ENCODE results near the gene SLC12A9.
"Not testable (repeated sequence)": the region's sequence is repeated elsewhere in the genome, so short reads cannot be mapped to it uniquely, and the experiment has no call there.

Gene SLC12A9

DNA sequence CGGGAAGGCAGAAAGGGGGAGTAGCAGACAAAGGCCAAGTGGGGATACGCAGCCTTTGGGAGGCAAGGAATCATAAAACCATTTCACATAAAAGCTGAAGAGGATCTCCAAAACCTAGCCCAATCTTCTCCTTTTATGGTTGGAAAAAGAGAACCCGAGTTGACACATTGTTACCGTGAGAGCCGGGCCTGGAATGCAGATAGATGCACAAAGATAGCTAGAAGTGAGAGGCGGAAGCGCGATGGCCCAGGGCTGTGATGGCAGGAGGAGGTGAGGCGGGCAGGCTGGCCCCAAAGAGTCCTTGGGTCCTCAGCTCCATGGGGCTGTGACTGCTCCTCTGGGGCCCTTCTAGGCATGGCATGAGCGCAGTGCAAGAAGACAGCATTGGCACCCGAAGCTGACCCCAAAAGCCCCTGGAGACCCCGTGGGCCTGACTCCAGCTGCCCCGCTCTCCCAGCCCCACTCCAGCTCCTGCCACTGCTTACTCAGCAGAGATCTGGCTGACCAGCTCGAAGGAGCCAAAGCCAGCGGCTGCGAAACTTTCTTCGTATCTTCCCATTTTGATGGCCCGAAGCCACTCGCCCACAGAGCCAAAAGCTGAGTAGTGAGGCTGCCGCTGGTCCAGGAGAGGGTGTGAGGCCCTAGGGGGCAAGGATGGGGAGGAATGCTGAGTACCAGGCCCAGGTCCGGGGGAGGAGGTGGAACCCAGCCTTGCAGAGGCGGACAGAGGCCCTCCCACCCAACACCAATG is 47.7 kb upstream of the SLC12A9 start:
- no peak overlapping the region for H3K4me2 ChIP-seq (ENCODE audit: low read length)
- no peaks in the 10 kb centered on the region for H3F3A ChIP-seq (ENCODE audit: insufficient read depth, low read length)
- no peaks in the 10 kb centered on the region for H3K9me2 ChIP-seq (ENCODE audit: low read depth, low read length)
- H3K9ac ChIP-seq (ENCODE audit: low read length), result no peak overlapping the region
- TF ChIP-seq, protein P1, sequence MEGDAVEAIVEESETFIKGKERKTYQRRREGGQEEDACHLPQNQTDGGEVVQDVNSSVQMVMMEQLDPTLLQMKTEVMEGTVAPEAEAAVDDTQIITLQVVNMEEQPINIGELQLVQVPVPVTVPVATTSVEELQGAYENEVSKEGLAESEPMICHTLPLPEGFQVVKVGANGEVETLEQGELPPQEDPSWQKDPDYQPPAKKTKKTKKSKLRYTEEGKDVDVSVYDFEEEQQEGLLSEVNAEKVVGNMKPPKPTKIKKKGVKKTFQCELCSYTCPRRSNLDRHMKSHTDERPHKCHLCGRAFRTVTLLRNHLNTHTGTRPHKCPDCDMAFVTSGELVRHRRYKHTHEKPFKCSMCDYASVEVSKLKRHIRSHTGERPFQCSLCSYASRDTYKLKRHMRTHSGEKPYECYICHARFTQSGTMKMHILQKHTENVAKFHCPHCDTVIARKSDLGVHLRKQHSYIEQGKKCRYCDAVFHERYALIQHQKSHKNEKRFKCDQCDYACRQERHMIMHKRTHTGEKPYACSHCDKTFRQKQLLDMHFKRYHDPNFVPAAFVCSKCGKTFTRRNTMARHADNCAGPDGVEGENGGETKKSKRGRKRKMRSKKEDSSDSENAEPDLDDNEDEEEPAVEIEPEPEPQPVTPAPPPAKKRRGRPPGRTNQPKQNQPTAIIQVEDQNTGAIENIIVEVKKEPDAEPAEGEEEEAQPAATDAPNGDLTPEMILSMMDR (IDR thresholded peaks at IDR 0.05; ENCODE audit: low read length), result no peak
- TF ChIP-seq EZH2 (IDR thresholded peaks at IDR 0.05; ENCODE audit: borderline replicate concordance, low read length), result no peak
- no peaks in the 10 kb centered on the region for H3K4me1 ChIP-seq (ENCODE audit: insufficient read depth, low read length, severe bottlenecking)
- no peak overlapping the region for H3K27ac ChIP-seq (ENCODE audit: low read depth, low read length, poor library complexity, severe bottlenecking)
- no peak overlapping the region for H2AFZ ChIP-seq (ENCODE audit: low read length)
- H3K4me3 ChIP-seq (ENCODE audit: low read depth, low read length, poor library complexity, severe bottlenecking), result no peak overlapping the region
- H3K36me3 ChIP-seq (ENCODE audit: insufficient read depth, low read length), result no peaks in the 10 kb centered on the region
- H4K20me1 ChIP-seq (ENCODE audit: insufficient read depth, low read length), result no peaks in the 10 kb centered on the region
- no peaks in the 10 kb centered on the region for H3K9me3 ChIP-seq (ENCODE audit: low read length)
- no peaks in the 10 kb centered on the region for H3K79me2 ChIP-seq (ENCODE audit: insufficient read depth, low read length)
- H3K27me3 ChIP-seq (ENCODE audit: insufficient read depth, low read length), result no peaks in the 10 kb centered on the region; the same call in 1 of the 2 replicates

DNA sequence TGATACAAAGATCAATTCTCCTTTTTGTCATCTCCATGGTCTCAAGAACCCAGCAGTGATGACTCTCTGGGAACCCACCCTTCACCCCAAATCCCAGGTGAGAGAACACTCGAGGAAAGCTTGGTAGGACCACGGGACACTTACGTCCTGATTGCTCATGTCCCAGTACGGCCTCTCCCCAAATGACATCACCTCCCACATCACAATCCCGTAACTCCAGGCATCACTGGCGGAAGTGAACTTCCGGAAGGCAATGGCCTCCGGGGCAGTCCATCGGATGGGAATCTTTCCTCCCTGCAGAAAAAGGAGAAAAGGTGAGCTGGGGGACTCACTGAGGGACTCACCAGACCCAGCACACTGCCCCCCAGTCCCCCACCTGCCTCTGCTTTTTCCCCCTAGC is 46.2 kb upstream of the SLC12A9 start:
- Histone ChIP-seq H3F3A (ENCODE audit: insufficient read depth, low read length) (no peaks in the 10 kb centered on the region), H3K9me3 (ENCODE audit: low read length) (no peaks in the 10 kb centered on the region), H3K4me2 (ENCODE audit: low read length) (no peak overlapping the region), H3K4me1 (ENCODE audit: insufficient read depth, low read length, severe bottlenecking) (no peaks in the 10 kb centered on the region), H2AFZ (ENCODE audit: low read length) (no peak overlapping the region), H3K27me3 (ENCODE audit: insufficient read depth, low read length) (no peaks in the 10 kb centered on the region), H3K4me3 (ENCODE audit: low read depth, low read length, poor library complexity, severe bottlenecking) (no peak overlapping the region), H3K36me3 (ENCODE audit: insufficient read depth, low read length) (no peaks in the 10 kb centered on the region), H3K9ac (ENCODE audit: low read length) (no peak overlapping the region), H3K79me2 (ENCODE audit: insufficient read depth, low read length) (no peaks in the 10 kb centered on the region), H4K20me1 (ENCODE audit: insufficient read depth, low read length) (no peaks in the 10 kb centered on the region), H3K9me2 (ENCODE audit: low read depth, low read length) (no peaks in the 10 kb centered on the region), H3K27ac (ENCODE audit: low read depth, low read length, poor library complexity, severe bottlenecking) (no peak overlapping the region)
- TF ChIP-seq EZH2 (IDR thresholded peaks at IDR 0.05; ENCODE audit: borderline replicate concordance, low read length), result no peak
- TF ChIP-seq, protein P1 (IDR thresholded peaks at IDR 0.05; ENCODE audit: low read length), result no peak

DNA sequence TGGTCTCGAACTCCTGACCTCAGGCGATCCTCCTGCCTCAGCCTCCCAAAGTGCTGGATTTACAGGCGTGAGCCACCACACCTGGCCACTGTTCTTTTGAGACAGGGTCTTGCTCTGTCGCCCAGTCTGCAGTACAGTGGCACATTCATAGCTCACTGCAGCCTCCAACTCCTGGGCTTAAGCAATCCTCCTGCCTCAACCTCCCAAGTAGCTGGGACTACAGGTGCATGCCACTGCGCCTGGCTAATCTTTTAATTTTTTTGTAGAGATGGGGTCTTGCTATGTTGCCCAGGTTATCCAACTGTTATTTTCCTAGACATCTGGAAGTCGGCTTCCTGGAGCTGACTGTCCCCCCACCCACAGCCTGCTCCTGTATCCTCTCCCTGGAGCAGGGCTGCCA is 45.6 kb upstream of the SLC12A9 start:
- H3K4me1 ChIP-seq (ENCODE audit: insufficient read depth, low read length, severe bottlenecking); H3K27me3 ChIP-seq (ENCODE audit: insufficient read depth, low read length); H3F3A ChIP-seq (ENCODE audit: insufficient read depth, low read length); H3K9ac ChIP-seq (ENCODE audit: low read length); H2AFZ ChIP-seq (ENCODE audit: low read length); H3K4me2 ChIP-seq (ENCODE audit: low read length); H3K79me2 ChIP-seq (ENCODE audit: insufficient read depth, low read length); H3K9me2 ChIP-seq (ENCODE audit: low read depth, low read length); H3K36me3 ChIP-seq (ENCODE audit: insufficient read depth, low read length); H4K20me1 ChIP-seq (ENCODE audit: insufficient read depth, low read length); H3K9me3 ChIP-seq (ENCODE audit: low read length); H3K4me3 ChIP-seq (ENCODE audit: low read depth, low read length, poor library complexity, severe bottlenecking); H3K27ac ChIP-seq (ENCODE audit: low read depth, low read length, poor library complexity, severe bottlenecking): not testable (repeated sequence)

DNA sequence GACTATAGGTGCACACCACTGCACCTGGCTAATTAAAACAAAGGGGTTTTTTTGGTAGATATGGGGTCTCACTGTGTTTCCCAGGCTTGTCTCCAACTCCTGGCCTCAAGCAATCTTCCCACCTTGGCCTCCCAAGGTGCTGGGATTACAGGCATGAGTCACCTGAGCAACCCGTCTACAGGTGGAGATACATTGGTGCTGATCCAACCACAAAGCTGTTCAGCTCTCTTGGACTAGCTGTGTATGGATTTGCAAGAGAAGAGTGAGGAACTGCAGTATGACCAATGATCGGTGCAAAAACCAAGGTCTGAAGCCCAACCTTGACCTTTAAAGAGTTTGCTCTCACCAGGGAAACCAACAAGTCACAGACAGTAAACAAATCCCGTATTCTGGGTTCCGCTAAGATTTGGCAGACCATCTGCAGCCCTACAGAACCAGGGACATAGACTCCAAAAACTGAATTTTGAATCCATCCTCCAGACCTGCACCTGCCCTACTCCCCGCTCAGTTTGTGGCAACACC is 44.1 kb upstream of the SLC12A9 start:
- H3K9me2 ChIP-seq (ENCODE audit: low read depth, low read length), result no peaks in the 10 kb centered on the region
- H2AFZ ChIP-seq (ENCODE audit: low read length), result no peak overlapping the region
- H3K9ac ChIP-seq (ENCODE audit: low read length), result no peak overlapping the region
- no peaks in the 10 kb centered on the region for H3K79me2 ChIP-seq (ENCODE audit: insufficient read depth, low read length)
- TF ChIP-seq, protein P1 (IDR thresholded peaks at IDR 0.05; ENCODE audit: low read length), result no peak
- TF ChIP-seq EZH2 (IDR thresholded peaks at IDR 0.05; ENCODE audit: borderline replicate concordance, low read length), result no peak
- H3K4me1 ChIP-seq (ENCODE audit: insufficient read depth, low read length, severe bottlenecking), result no peaks in the 10 kb centered on the region
- no peak overlapping the region for H3K4me2 ChIP-seq (ENCODE audit: low read length)
- H3F3A ChIP-seq (ENCODE audit: insufficient read depth, low read length), result no peaks in the 10 kb centered on the region
- H4K20me1 ChIP-seq (ENCODE audit: insufficient read depth, low read length), result no peaks in the 10 kb centered on the region
- H3K27ac ChIP-seq (ENCODE audit: low read depth, low read length, poor library complexity, severe bottlenecking), result no peak overlapping the region
- H3K4me3 ChIP-seq (ENCODE audit: low read depth, low read length, poor library complexity, severe bottlenecking), result no peak overlapping the region
- H3K36me3 ChIP-seq (ENCODE audit: insufficient read depth, low read length), result no peaks in the 10 kb centered on the region
- no peaks in the 10 kb centered on the region for H3K27me3 ChIP-seq (ENCODE audit: insufficient read depth, low read length)
- no peaks in the 10 kb centered on the region for H3K9me3 ChIP-seq (ENCODE audit: low read length)
